GM12865 (cell line): ENCODE results near the gene IER3.
A peak's percentile ranks its signal among the peaks of the same experiment; 100 is the strongest.

ENCODE experiments used
- DNase-seq: peaks from one replicate; pipeline ENCODE4 v3.0.0; 2010; ENCODE audit warnings: low read depth
- H3K4me3 ChIP-seq: 2 replicates; pipeline ENCODE4 v1.5.1; 2011; ENCODE audit warnings: mild to moderate bottlenecking, low read depth, low read length, control low read depth
- CTCF ChIP-seq: IDR thresholded peaks from 2 replicates; pipeline ENCODE4 v1.5.1; 2011; ENCODE audit warnings: low read length, control low read depth, low read depth, inconsistent platforms; ENCODE audit not compliant: insufficient read depth; ENCODE audit errors: missing control alignments

Gene IER3

GRCh38 chr6:30744054-30744805 lies at the start of gene IER3:
Gene IER3, minus strand, starts transcription at chr6:30744547. Its CDS starts 29 bp downstream, at chr6:30744518.
- peak; percentile 70 for TF ChIP-seq CTCF
- peak within 1 kb of the TSS; percentile 75 for H3K4me3 ChIP-seq
- DNase-seq, result peak; percentile 92

- no peak for TF ChIP-seq CTCF
- H3K4me3 ChIP-seq, result peak overlapping the region; percentile 23; the same call in 1 of the 2 replicates
- DNase-seq, result peak; percentile 80
Measured at GRCh38 chr6:30793521-30794194, 49.3 kb upstream of the IER3 start.

- no peak for DNase-seq
- no peak for TF ChIP-seq CTCF
Measured at GRCh38 chr6:30792786-30793185, 48.4 kb upstream of the IER3 start.

GRCh38 chr6:30790724-30791383 lies 46.5 kb upstream of the IER3 start:
- TF ChIP-seq CTCF, result no peak
- no peak for DNase-seq
- no peak overlapping the region for H3K4me3 ChIP-seq

More at GRCh38 chr6:30792786-30793185, 48.4 kb upstream of the IER3 start:
- H3K4me3 ChIP-seq, result no peak overlapping the region

GRCh38 chr6:30789606-30790005 lies 45.3 kb upstream of the IER3 start:
- no peak for TF ChIP-seq CTCF
- DNase-seq, result no peak
- no peak overlapping the region for H3K4me3 ChIP-seq

GRCh38 chr6:30787954-30788353 lies 43.6 kb upstream of the IER3 start:
- DNase-seq, result no peak
- TF ChIP-seq CTCF, result no peak
- no peak overlapping the region for H3K4me3 ChIP-seq
